Hippocampal formation (tissue), 2 donors: ENCODE results near the gene CLDN25.
"Not testable (repeated sequence)": the region's sequence is repeated elsewhere in the genome, so short reads cannot be mapped to it uniquely, and the experiment has no call there.

Source experiments
- DNase-seq, 2 donors: peaks; one replicate each; lab custom pipeline; 2025; lab: John Stamatoyannopoulos, UW

CLDN25 gene

DNA sequence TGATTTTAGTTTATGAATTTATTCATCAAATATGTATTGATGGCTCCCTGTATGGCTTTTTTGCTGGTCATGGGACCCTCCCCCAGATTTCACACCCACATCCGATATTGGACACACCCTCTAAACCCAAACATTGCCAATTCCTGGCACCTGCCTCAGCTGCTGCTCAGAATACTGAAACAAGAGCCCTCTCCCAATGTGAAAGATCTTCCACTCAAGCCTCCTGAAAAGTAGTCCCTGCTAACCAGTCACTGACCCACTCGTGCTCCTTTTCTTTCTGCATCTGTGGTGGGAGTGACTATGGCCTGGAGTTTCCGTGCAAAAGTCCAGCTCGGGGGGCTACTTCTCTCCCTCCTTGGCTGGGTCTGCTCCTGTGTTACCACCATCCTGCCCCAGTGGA is at the start of gene CLDN25:
TSS of gene CLDN25 (plus strand) at position 301 of the 400 bp plus-strand sequence. CDS start at position 301, 0 bp downstream.
- no peak for DNase-seq

DNA sequence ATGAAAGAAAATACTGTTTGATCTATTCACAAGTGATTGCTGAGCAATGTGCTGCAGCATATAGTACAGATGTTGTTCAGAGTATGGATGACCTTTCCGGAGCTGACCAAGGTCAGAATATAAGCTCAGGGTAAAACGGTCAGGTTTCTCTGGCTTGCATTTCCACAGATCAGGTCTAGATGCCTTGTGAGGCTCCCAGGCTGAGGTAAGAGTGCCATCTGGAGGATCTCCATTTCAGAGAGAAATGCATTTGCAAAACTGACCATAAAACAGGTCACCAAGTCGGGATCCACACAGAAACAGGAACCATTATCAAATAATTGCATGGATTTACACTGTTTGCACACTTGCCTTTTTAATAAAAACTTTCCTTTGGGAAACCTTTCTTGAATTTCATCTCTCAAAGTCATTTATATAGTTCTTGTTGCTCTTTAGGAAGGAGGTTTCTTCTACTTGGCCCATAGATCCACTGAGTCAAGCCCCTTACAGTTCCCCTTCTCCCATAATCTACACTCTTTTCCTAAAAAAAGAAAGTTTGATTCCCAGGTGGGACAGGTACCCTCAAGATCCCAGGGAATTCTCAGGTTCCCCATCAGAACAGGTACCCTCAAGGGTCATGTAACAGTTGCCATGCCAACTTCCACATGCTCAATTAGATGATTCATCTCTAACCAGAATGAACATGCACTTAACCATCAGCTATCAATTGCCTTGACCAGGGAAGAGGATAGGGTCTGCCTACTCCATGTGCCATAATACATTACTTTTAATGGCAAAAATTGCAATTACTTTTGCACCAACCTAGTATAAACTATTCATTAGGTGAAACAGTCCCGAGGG is 48.5 kb upstream of the CLDN25 start:
- peak; percentile 39 to 76 for DNase-seq

DNA sequence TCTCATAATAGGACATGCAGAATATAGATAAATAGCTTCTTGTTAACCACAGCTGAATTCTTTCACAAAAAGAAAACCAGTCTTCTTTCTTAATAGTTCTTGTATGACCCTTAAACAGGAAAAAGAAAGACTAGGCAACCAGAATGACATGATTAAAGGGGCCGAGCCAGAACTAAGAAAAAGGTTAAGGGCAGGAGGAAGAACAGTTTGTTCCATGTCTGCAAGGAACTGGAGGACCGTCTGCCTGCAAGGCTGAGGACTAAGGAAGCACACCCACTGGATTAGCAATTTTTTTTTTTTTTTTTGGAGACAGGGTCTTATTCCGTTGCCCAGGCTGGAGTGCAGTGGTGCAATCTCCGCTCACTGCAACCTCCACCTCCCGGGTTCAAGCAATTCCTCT is 47.5 kb upstream of the CLDN25 start:
- no peak for DNase-seq

DNA sequence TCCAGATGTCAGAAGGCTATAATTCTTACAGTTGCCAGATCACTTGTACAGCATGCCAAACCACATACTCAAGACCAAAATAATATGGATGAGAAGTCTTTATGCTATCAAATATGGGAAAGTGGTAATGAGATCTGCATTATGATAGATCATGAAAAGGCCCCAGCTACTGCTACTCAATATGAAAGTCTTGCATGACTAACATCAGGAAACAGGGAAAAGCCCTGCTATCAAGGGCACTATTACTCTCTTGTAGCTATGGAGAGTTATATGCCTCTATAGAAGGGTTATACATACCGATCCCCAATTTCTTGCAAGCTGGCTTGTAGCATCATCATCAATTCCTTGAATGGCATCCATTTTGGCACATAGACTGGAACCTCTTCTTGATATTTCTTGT is 43.3 kb upstream of the CLDN25 start:
- DNase-seq = no peak

DNA sequence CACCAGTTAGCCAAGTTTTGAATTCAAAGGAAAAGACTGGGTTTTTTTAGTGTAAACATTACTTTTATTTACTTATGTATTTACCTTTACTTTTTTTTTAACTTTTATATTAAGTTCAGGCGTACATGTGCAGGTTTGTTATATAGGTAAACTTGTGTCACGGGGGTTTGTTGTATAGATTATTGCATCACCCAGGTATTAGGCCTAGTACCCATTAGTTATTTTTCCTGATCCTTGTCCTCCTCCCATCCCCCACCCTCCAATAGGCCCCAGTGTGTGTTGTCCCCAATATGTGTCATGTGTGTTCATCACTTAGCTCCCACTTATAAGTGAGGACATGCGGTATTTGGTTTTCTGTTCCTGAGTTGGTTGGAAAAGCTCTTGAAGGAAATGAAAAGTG is 26.7 kb upstream of the CLDN25 start:
- DNase-seq = no peak

DNA sequence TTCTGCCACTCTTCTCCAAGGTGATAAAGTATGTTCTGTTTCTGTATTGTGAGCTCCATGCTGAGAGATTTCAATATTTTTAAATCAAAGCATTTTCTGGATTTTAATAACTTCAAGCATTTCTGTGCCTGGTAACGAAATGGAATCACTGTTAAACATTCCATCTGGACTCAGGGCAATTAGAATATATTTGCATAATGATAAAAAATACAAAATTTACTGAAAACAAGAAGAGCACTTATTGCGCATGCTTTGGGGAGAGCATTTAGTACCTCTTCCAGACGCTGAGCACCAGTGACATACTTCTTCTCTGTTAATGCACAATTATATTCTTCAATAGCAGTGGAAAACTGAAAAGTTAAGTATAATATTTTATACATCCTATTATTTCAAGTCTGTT is 19.4 kb upstream of the CLDN25 start:
- DNase-seq = no peak

DNA sequence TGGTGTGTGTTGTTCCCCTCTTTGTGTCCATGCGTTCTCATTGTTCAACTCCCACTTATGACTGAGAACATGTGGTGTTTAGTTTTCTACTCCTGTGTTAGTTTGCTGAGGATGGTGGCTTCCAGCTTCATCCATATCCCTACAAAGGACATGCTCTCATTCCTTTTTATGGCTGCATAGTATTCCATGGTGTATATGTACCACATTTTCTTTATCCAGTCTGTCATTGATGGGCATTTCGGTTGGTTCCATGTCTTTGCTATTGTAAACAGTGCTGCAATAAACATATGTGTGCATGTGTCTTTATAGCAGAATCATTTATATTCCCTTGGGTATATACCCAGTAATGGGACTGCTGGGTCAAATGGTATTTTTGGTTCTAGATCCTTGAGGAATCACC is 16.6 kb upstream of the CLDN25 start:
- not testable (repeated sequence) for DNase-seq

DNA sequence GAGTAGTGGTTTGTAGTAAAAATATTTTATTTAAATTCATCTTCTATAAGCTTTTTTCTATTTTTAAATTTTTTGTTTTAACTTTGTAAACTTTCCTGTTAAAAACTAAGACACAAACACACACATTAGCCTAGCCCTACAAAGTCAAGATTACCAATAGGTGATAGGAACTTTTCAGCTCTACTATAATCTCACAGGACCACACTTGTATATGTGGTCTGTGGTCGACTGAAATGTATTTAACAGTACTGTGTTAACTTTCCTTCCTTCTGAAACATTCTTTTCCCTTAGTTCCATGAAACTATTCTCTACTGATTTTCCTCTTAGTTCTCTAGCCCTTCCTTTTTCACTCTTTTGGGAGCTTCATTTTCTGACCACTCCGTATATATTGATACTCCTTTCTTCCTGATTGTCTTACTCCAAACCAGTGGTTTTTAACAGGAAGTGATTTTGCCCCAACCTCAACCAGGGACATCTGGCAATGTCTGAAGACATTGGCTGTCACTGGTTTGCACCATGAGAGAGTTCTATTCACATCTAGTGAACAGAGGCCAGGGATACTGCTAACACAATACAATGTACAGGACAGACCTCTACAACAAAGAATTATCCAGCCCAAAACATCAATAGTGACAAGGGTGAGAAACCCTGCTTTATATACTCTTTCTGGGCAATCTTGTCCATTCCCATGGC is 14.9 kb upstream of the CLDN25 start:
- DNase-seq = no peak

DNA sequence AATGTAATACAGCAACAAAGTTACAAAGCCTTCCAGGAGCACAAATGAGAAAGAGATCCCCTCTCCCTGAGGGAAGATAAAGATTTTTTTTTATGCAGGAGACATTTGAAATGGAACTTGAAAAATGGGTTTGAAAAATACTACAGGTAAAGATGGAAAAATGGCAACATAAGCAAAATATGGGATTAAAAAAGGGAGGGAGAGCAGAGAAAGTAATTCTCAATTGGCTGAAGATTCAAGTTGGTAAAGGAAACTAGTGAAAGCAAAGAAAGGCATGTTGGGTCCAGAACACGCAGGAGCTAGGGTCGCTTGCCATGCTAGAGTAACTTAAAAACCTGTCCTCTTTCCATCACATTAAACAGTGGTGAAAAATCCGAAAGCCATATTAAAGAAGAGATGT is 7.6 kb upstream of the CLDN25 start:
- no peak for DNase-seq

DNA sequence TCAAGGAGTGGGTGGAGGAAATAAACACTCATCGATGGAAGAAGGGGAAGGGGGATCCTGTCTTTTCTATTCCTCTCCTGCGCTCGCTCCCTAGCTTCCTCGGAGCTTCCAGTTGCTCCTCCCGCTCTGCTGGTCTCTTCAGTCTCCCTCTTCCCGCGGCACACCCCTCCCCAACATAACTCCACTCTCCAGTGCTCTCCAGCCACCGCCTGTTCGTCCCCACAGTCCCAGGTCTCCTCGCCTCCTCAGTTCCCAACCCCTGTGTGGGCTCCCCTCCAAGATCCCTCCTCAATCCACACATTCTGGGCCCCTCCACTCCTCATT is 6.5 kb upstream of the CLDN25 start:
- DNase-seq = no peak

DNA sequence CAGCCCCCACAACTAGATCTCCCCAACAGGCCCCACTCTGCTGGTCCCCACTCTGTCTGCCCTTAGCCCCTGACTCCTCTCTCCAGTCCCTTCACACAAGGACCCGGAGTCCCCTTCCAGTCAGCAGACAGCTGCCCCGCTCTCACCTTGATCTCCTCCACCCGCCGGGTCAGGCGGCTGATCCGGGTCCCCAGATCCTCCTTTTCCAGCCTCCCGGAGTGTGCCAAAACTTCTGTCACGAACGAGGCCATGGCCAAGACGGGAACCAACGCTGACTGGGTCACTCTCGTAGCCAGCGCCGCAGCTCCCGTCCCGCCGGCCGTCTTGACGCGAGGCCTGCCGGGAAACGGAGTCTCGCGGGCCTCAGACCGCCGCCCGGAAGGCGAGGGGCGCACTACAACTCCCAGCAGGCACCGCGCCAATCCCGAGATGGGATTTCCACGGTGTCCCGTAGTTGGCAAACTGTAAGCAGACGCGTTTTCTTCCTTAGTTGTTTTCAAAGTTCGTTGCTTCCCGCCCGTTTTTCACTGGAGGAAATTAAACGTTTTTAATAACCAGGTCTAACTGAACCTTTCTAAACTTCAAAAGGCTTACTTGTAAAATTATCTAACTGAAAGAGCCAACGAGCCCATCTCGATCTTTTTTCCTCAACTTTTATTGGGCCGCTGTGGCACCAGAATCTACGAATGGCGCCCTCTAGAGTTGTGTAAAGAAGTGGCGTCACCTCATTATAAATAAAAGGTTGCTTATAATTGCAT is 6.0 kb upstream of the CLDN25 start, which contains the start of gene ZW10:
TSS of gene ZW10 (minus strand) at position 277 of the 758 bp plus-strand sequence. CDS start at position 251, 26 bp downstream.
- peak; percentile 95 to 96 for DNase-seq

DNA sequence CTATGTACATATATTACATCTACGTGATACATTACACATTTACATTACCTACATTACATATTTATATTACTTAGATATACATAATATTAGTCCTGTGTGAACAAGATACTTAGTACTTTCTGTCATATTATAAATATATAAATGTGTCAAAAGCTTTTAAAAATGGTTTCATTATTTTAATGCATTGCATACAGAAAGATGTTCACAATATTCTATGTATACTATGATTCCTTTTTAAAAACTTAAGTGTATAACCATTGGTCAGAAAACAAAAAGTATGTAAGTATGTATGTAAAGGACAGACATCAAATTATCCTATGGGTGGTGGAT is 5.5 kb upstream of the CLDN25 start:
- no peak for DNase-seq

DNA sequence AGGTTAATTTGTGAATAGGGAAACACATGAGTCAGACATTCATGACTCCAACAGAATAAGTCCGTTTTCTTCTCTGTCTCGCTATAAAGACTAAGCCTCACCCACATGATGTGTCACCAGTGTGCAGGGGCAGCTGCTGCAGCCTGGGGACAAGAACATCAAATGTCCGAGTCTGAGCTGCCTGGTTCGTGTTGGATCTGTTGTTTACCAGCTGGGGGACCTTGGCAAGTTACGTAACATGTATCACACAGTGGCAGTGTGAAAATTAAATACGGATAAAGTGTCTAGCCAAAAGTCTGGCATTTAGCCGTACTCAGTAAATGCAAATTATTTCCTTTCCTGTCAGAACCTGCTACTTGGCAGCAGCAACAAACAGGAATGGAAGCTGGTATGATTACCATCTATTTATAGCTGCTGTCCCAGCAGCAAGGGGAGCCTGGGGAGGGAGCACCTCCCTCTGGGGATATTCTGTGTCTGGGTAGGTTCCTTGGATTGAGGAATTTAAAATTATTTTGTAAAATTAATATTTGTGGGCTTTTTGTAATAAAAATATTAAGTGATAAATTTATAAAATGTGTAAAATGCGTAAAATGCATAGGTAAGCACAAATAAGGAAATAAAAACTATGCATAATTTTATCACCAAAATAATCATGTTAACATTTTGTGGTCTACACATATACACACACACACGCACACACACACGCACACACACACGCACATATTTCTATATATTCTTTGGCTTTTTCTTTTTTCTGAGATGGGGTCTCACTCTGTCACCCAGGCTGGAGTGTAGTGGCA is 1.3 kb upstream of the CLDN25 start:
- peak; percentile 47 to 58 for DNase-seq

DNA sequence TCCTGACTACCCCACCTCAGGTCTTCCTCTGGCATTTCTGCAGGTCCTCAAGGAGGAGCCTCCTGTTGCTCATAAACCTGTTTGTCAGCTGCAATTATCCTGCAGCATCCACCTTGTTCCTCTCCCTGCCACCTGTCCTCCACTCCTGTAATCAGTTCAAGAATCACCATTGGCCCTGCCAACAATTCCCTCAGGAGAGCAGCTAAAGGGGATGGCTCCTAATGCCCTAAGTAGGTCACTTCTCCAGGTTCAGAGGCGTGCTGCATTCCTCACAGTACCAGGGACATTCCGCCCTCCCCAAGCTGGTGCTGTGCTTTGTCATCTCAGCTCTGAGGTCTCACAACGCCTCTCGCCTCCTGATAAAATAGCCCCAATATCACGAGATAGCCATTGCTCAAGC is 2.1 kb downstream of the CLDN25 start:
- no peak for DNase-seq

DNA sequence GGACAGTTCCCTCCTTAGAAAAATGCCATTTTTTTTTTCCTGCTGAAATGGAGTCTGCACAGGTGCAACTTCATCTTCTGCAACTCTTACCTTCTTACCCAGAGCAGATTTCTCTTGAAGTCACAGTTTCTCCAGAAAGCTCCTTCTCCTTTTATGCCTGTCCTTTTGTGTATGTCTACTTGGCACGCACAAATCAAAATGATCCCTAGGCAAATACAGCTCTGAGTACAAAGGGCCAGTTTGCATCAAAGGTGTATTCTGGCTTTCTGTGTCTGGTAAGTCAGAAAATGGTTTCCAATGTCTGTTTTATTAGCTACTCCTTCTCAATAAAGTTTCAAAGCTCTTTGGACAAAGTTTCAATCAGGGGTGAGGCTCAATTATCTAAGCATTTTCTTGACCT is 2.5 kb downstream of the CLDN25 start:
- DNase-seq = no peak

DNA sequence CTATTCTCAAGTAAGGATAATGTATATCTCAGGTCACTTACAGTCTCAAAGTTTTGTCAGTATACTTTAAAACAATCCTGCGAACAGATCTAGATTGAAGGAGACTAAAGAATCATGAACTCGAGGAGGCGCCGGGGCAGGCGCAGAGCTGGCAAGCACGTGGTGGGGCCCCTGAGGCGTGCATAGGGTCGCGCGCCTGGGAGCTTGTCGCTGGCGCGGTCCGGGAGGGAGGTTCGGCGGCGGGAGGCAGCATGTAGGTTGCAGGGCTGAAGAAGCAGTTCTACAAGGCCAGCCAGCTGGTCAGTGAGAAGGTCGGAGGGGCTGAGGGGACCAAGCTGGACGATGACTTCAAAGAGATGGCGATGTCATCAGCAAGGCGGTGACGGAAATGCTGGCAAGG is 9.4 kb downstream of the CLDN25 start:
- not testable (repeated sequence) for DNase-seq

DNA sequence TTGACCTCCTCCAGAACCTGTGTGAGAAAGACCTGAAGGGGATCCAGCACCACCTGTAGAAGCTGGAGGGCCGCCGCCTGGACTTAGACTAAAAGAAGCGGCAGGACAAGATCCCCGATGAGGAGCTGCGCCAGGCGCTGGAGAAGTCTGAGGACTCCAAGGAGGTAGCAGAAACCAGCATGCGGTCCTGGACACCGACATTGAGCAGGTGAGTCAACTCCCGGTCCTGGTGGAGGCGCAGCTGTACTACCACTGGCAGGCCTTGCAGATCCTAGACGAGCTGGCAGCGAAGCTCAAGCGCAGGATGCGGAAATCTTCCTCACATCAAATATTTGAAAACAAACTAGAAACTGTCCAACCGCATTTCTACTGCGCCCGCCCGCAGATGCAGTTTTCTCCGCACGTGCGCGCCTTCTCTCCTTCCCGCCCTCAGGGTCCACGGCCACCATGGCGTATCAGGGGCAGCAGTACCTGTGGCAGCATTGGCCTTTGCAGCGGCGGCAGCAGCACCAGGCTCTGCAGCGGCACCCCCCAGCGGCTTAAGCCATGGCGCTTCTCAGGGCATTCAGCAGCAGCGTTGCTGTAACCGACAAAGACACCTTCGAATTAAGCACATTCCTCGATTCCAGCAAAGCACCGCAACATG is 10.2 kb downstream of the CLDN25 start:
- DNase-seq = no peak

DNA sequence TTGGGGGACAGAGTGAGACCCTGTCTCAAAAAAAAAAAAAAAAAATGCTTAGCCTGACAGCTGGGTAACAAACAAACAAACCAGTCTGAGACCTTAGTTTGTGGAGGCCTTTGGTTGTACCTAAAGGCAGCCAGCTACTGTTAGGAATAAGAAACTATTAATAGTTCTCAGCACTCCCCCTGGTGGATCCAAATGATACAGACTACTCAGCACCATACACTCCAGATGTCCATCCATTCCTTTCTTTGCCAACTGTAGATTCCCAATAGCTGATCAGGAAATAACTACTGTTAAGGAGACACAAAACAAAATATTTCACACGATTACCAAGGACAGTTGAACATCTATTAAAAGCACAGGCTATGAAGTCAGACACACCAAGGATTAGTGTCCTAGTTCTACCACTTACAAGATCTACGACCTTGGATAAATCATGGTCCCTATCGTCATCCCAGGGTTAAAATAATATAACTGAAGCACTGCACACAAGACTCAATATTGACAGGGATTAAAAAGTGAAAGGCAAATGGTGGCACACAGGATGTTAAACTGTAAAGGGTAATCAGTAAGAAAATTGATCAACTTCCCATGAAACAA is 17.2 kb downstream of the CLDN25 start:
- DNase-seq = peak in 1 of 2 donors; percentile 67

DNA sequence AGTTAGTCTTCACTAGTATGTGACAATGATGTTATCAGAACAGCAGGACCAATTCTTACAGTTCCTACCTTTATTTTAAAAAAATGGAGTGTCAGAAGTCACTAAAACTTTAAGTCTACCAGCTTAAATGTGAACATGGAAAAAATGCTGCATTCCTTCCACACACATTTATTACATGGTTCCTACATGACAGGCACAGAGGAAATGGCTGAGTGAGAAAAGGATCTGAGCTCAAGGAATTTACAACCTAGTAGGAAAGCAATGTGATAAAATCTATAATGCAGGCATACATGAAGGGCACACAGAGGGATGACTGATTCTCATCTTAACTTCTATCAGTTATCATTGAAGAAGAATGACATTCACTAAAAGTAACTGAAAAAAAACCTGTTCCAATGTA is 23.0 kb downstream of the CLDN25 start:
- no peak for DNase-seq

DNA sequence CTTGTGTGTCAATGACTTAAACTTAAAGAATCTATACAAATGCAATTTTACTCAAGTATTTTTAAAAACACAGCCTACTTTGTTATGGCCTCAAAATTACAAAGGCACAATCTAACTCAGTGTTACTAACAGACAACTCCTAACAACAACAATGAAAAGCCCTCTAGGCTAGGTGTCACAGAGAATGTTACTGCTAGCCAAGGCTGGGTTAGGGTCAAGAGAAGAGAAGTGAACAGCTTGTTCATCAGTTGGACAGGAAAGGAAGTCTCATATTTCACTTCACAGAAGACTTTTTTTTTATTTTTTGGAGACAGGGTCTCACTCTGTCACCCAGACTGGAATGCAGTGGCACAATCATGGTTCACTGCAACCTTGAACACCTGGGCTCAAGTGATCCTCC is 26.0 kb downstream of the CLDN25 start:
- no peak for DNase-seq

DNA sequence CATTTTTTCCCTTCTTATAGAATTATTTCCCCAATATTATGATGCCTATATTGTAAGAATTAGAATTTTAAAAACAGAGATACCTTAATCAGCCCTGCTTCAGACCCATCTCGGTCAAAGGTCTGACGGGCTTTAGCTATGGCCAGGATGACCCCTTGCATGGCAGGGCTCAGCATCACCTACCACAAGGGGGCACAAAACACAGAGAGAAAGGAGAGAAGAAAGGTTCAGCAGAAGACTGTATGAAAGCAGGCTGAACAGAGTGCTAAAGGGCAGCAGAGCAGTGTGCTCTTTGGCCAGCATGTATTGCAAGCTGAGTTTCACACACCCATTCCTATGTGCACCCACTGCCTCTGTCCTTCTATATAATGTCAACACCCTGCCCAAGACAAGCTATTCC is 26.8 kb downstream of the CLDN25 start:
- DNase-seq = no peak
